GM12878 (cell line): Measurements from ENCODE around the gene SSBP3. TPM values are rescaled to one million over a fixed set of nuclear protein-coding genes. Genes with fewer than 3 reads are reported as not detected.

Experiments used
- ATAC-seq: fragments of 200-7000 bp; cut with Tn5 transposase; 3 replicates; pipeline ENCODE4 v1.9.1; 2020; ENCODE audit warnings: mild to moderate bottlenecking, moderate library complexity
- BruUV-seq: library from RNA; stranded (reverse); fragments of 400-500 nt; replicated peaks from 2 replicates; lab custom pipeline; 2021; lab: Mats Ljungman, UMichigan
- CTCF ChIA-PET: fragments of 300-600 bp; sonication (Branson Sonifier 250); formaldehyde crosslinking; extraction: SDS; loops from one replicate; lab custom pipeline; 2021; ENCODE audit warnings: inconsistent platforms; lab: Yijun Ruan, JAX
- POLR2A ChIA-PET: fragments of 350-600 bp; formaldehyde crosslinking; extraction: SDS; loops from one replicate; lab custom pipeline; 2021; ENCODE audit warnings: inconsistent platforms; lab: Charles Lee
- RAD21 ChIA-PET: fragments of 300-600 bp; sonication (Branson Sonifier 250); formaldehyde crosslinking; loops from one replicate; lab custom pipeline; 2023; ENCODE audit warnings: antibody characterized with exemption; ENCODE audit not compliant: unreplicated experiment; lab: Charles Lee
- SMC1A ChIA-PET: fragments of 300-600 bp; sonication (Branson Sonifier 250); formaldehyde crosslinking; loops from one replicate; lab custom pipeline; 2023; ENCODE audit not compliant: unreplicated experiment, uncharacterized antibody; lab: Charles Lee
- DNase-seq: peaks from one replicate; pipeline ENCODE4 v3.0.0-alpha.2; 2011; ENCODE audit warnings: low read depth, low spot score
- FAIRE-seq: peaks from 3 replicates; lab custom pipeline; 2011; peaks lifted over from hg19 to GRCh38; lab: Jason Lieb, UNC
- H2AFZ ChIP-seq: 2 replicates; pipeline ENCODE4 v1.6.0; 2011; ENCODE audit warnings: low read depth, low read length, control low read depth; ENCODE audit not compliant: control insufficient read depth
- H3K27ac ChIP-seq: 2 replicates; pipeline ENCODE4 v1.5.1; 2011; ENCODE audit warnings: control low read depth; ENCODE audit not compliant: control insufficient read depth, insufficient read depth
- H3K27me3 ChIP-seq, 2 experiments: replicated peaks in 1 of 2; 2 replicates each; pipeline versions ENCODE4 v1.6.0 to v1.6.1; 2011; ENCODE audit warnings: low read length in 1 of 2; ENCODE audit not compliant: control insufficient read depth in 2 of 2, insufficient read depth in 2 of 2
- H3K36me3 ChIP-seq, 2 experiments: 2 replicates each; pipeline ENCODE4 v1.5.1; 2011; ENCODE audit warnings: low read length in 1 of 2; ENCODE audit not compliant: control insufficient read depth in 2 of 2, insufficient read depth in 2 of 2
- H3K4me1 ChIP-seq: 2 replicates; pipeline ENCODE4 v1.6.1; 2011; ENCODE audit warnings: mild to moderate bottlenecking, low read length, moderate library complexity, mixed read lengths; ENCODE audit not compliant: control insufficient read depth, insufficient read depth
- H3K4me2 ChIP-seq: 2 replicates; pipeline ENCODE4 v1.6.0; 2011; ENCODE audit warnings: control low read depth; ENCODE audit not compliant: control insufficient read depth, insufficient read depth
- H3K4me3 ChIP-seq: fragments of 200-600 bp; sonication (generic); 2 replicates; pipeline ENCODE4 v1.5.1; 2016
- H3K79me2 ChIP-seq: 2 replicates; pipeline ENCODE4 v1.6.0; 2011; ENCODE audit warnings: low read length; ENCODE audit not compliant: control insufficient read depth, insufficient read depth
- H3K9ac ChIP-seq: 2 replicates; pipeline ENCODE4 v1.8.0; 2011; ENCODE audit warnings: low read length, control low read depth, mixed read lengths; ENCODE audit not compliant: control insufficient read depth, insufficient read depth
- H3K9me3 ChIP-seq: replicated peaks from 3 replicates; pipeline ENCODE4 v1.5.1; 2011; ENCODE audit warnings: mild to moderate bottlenecking, low read length; ENCODE audit not compliant: control insufficient read depth, insufficient read depth
- H4K20me1 ChIP-seq: 2 replicates; pipeline ENCODE4 v1.6.0; 2011; ENCODE audit not compliant: control insufficient read depth, insufficient read depth
- BMI1 ChIP-seq: fragments of 450-650 bp; IDR thresholded peaks from 2 replicates; pipeline ENCODE4 v1.6.1; 2016; ENCODE audit warnings: mild to moderate bottlenecking, moderate library complexity, borderline replicate concordance
- BRCA1 ChIP-seq: IDR thresholded peaks from 2 replicates; pipeline ENCODE4 v1.6.1; 2011; ENCODE audit warnings: low read depth, low read length, improper control_type of control experiment
- CEBPB ChIP-seq, 2 experiments: fragments of 150-350 bp in 1 of 2; IDR thresholded peaks; 2 replicates each; pipeline ENCODE4 v1.6.1; 2012 to 2014; ENCODE audit warnings: low read depth in 2 of 2, low read length in 2 of 2, borderline replicate concordance in 1 of 2, inconsistent platforms in 1 of 2
- EP300 ChIP-seq, 2 experiments: fragments of 150-350 bp in 1 of 2; IDR thresholded peaks; 2 replicates each; pipeline ENCODE4 v1.6.1; 2011 to 2012; ENCODE audit warnings: low read depth in 2 of 2, low read length in 2 of 2, borderline replicate concordance in 1 of 2, improper control_type of control experiment in 1 of 2, inconsistent platforms in 1 of 2; ENCODE audit not compliant: control insufficient read depth in 1 of 2
- GABPA ChIP-seq: IDR thresholded peaks from 2 replicates; pipeline ENCODE4 v1.6.1; 2014; ENCODE audit warnings: antibody characterized with exemption, low read depth, mild to moderate bottlenecking, inconsistent platforms
- HDAC6 ChIP-seq: fragments of 200-600 bp; sonication (generic); IDR thresholded peaks from one replicate; pipeline ENCODE4 v1.8.0; 2017; ENCODE audit warnings: antibody characterized with exemption; ENCODE audit not compliant: unreplicated experiment
- MYB ChIP-seq: fragments of 150-350 bp; IDR thresholded peaks from 2 replicates; pipeline ENCODE4 v1.6.1; 2014; ENCODE audit warnings: mild to moderate bottlenecking, low read depth, low read length, borderline replicate concordance
- NBN ChIP-seq: fragments of 450-650 bp; IDR thresholded peaks from 2 replicates; pipeline ENCODE4 v1.6.1; 2016
- NR2C2 ChIP-seq: IDR thresholded peaks from 2 replicates; pipeline ENCODE4 v1.6.1; 2011; ENCODE audit warnings: borderline replicate concordance, low read depth; ENCODE audit not compliant: control insufficient read depth, insufficient read length
- PML ChIP-seq: IDR thresholded peaks from 2 replicates; pipeline ENCODE4 v1.6.1; 2012; ENCODE audit warnings: low read length, inconsistent platforms
- POU2F2 ChIP-seq: IDR thresholded peaks from 3 replicates; pipeline ENCODE4 v1.6.1; 2011; ENCODE audit warnings: low read depth, mild to moderate bottlenecking, low read length, borderline replicate concordance
- SMAD5 ChIP-seq: IDR thresholded peaks from 2 replicates; pipeline ENCODE4 v1.6.1; 2016; ENCODE audit warnings: antibody characterized with exemption, low read depth
- ZNF24 ChIP-seq: fragments of 450-650 bp; IDR thresholded peaks from 2 replicates; pipeline ENCODE4 v1.6.1; 2017; ENCODE audit warnings: antibody characterized with exemption, mild to moderate bottlenecking
- ZSCAN29 ChIP-seq: fragments of 450-650 bp; IDR thresholded peaks from 2 replicates; pipeline ENCODE4 v1.6.1; 2017; ENCODE audit warnings: mild to moderate bottlenecking, moderate library complexity
- WGBS: methylation state at CpG from one replicate; pipeline ENCODE4 v1.1.6; 2016; ENCODE audit warnings: low lambda C conversion rate; ENCODE audit not compliant: insufficient replicate concordance, insufficient coverage; ENCODE audit errors: missing lambda C conversion rate; 5-methylcytosine and 5-hydroxymethylcytosine counted together
- in situ Hi-C: fragments of 300-500 bp; cut with MboI; formaldehyde crosslinking; loops from 9 replicates; pipeline ENCODE4 v1.14.3; 2018; ENCODE audit warnings: mixed read lengths
- intact Hi-C: fragments of 100-400 bp; cut with micrococcal nuclease; formaldehyde crosslinking; loops from one replicate; pipeline ENCODE4 v1.14.2; 2022; ENCODE audit not compliant: unreplicated experiment
- polyA plus RNA-seq, 11 experiments: library from polyadenylated mRNA; depleted of rRNA in 4 of 11; unstranded in 6 of 11; stranded (reverse) in 5 of 11; fragments of >200 nt; fragmentation: Nextera tagmentation in 4 of 11; fragmentation: Illumina TruSeq in 1 of 11; extraction: Ambion mirVana in 4 of 11; extraction: Trizol in 1 of 11; gene quantifications; 1 replicate in 1 of 11; 2 replicates in 10 of 11; pipeline versions ENCODE4 v1.2.1 to v1.2.3, GENCODE V29; 2011 to 2016; ENCODE audit warnings: inconsistent platforms in 2 of 11, missing spikeins in 2 of 11, low read depth in 1 of 11
- total RNA-seq, 4 experiments: library from RNA; depleted of rRNA in 3 of 4; stranded (reverse); fragments of >200 nt in 3 of 4; fragmentation: Illumina TruSeq in 1 of 4; extraction: Trizol in 1 of 4; gene quantifications; 2 replicates each; pipeline versions ENCODE4 v1.2.1 to v1.2.3, GENCODE V29; 2013 to 2021
- TF ChIP-seq, protein P1 (sequence below): IDR thresholded peaks from 2 replicates; pipeline ENCODE4 v1.6.1; 2012; ENCODE audit warnings: low read depth, low read length, improper control_type of control experiment
- TF ChIP-seq, protein P2 (sequence below): fragments of 450-650 bp; IDR thresholded peaks from 2 replicates; pipeline ENCODE4 v1.6.1; 2016; ENCODE audit warnings: mild to moderate bottlenecking

Gene SSBP3
- total and polyA plus RNA-seq, 10 of the 15 experiments (the other 5 are each of a cell fraction or from before 2014, with no cell fraction given), result 4.1 to 51.7 (median 17.1) TPM

DNA sequence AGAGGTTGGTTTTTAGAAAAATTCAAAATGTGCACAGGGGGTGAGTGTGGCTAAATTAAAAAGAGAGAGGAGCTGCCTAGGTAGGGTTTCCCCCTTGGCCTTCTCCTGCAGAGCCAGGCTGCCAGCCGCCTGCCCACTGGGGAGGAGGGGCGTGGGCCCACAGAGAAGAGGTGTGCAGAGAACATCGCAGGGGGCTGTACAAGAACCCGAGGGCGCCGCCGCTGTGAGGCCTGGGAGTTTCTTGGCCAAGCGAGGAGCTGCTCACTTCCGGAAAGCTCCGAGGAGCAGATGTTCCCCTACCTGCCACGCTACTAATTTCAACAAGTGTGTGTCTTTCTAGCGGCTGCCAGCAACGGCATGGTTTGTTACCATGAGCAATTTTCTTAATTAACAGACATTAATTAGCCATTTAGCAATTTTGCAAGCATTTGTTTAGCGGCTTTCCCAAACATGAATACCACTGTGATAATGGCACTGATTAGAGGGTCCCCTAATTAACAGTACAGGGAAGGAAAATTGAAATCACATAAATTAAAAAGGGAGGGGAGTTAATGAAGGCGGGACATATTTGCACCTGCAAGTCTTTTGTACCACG is 146.6 kb downstream of the SSBP3 start:
- ChIA-PET POLR2A (no interaction called here), CTCF (no interaction called here), SMC1A (no interaction called here), RAD21 (no interaction called here)
- H3K27me3 ChIP-seq, result no peaks in the 10 kb centered on the region
- ATAC-seq, result no peak
- no peak overlapping the region for H3K9ac ChIP-seq
- no peak overlapping the region for H3K4me2 ChIP-seq
- H4K20me1 ChIP-seq, result no peaks in the 10 kb centered on the region
- peaks cover 0 to 2% of the 10 kb centered on the region in 2 experiments; a peak in 3 of 4 replicates for H3K36me3 ChIP-seq
- DNase-seq, result no peak
- intact Hi-C loops (no loop called here), in situ Hi-C loops (no loop called here)
- no peak for FAIRE-seq
- no peaks in the 10 kb centered on the region for H3K9me3 ChIP-seq
- WGBS, result 89% methylated on average over 16 of the region's 16 CpGs
- no TSS peak for BruUV-seq
- H3K4me1 ChIP-seq, result no peaks in the 10 kb centered on the region
- TF ChIP-seq PML, result no peak
- TF ChIP-seq ZSCAN29, result no peak
- TF ChIP-seq BRCA1, result no peak
- no peak for TF ChIP-seq SMAD5
- H3K79me2 ChIP-seq, result no peaks in the 10 kb centered on the region
- no peak overlapping the region for H3K4me3 ChIP-seq
- no peak overlapping the region for H2AFZ ChIP-seq
- no peak overlapping the region for H3K27ac ChIP-seq

DNA sequence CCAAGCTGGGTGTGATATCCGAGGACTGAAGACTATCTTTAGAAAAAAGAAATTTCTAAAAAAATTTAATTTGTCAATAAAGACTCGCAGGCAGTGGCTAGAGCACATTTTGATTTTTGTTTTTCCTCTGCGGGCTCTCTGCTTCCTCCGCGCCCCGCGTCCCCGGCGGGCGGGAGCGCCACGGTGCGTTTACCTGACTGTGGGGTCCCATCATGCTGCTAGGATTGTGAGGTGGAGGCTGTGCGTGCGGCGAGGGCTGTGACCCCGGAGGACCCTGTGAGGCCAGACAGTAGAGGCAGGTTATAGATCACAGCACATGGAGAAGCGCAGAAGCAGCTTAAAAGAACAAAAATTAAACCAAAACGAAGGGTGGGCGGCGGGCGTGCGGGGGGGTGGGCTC is 148.3 kb downstream of the SSBP3 start:
- Histone ChIP-seq H3K9me3 (no peaks in the 10 kb centered on the region), H3K27ac (no peak overlapping the region), H2AFZ (no peak overlapping the region), H3K4me1 (no peaks in the 10 kb centered on the region), H3K79me2 (no peaks in the 10 kb centered on the region), H3K4me2 (no peak overlapping the region), H4K20me1 (no peaks in the 10 kb centered on the region), H3K9ac (no peak overlapping the region), H3K27me3 (no peaks in the 10 kb centered on the region), H3K36me3 (peaks cover 0 to 5% of the 10 kb centered on the region in 2 experiments; a peak in 3 of 4 replicates), H3K4me3 (no peak overlapping the region)
- DNase-seq (no peak), ATAC-seq (no peak), FAIRE-seq (no peak)
- ChIA-PET CTCF (no interaction called here), RAD21 (no interaction called here), POLR2A (no interaction called here), SMC1A (no interaction called here)
- in situ Hi-C loops (no loop called here), intact Hi-C loops (no loop called here)
- WGBS, result 92% methylated on average over 23 of the region's 23 CpGs
- BruUV-seq, result no TSS peak
- TF ChIP-seq NR2C2 (no peak), NBN (no peak), ZNF24 (no peak), MYB (no peak), HDAC6 (no peak), CEBPB (IDR thresholded peaks at IDR 0.05; ENCODE audit: borderline replicate concordance in 1 of 2, low read depth in 2 of 2, low read length in 2 of 2) (no peak), GABPA (no peak), BMI1 (no peak), POU2F2 (no peak), EP300 (IDR thresholded peaks at IDR 0.05; ENCODE audit: borderline replicate concordance in 1 of 2, control insufficient read depth in 1 of 2, low read depth in 2 of 2, low read length in 2 of 2) (no peak)
- TF ChIP-seq, protein P1, sequence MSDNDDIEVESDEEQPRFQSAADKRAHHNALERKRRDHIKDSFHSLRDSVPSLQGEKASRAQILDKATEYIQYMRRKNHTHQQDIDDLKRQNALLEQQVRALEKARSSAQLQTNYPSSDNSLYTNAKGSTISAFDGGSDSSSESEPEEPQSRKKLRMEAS, result no peak
- TF ChIP-seq, protein P2, sequence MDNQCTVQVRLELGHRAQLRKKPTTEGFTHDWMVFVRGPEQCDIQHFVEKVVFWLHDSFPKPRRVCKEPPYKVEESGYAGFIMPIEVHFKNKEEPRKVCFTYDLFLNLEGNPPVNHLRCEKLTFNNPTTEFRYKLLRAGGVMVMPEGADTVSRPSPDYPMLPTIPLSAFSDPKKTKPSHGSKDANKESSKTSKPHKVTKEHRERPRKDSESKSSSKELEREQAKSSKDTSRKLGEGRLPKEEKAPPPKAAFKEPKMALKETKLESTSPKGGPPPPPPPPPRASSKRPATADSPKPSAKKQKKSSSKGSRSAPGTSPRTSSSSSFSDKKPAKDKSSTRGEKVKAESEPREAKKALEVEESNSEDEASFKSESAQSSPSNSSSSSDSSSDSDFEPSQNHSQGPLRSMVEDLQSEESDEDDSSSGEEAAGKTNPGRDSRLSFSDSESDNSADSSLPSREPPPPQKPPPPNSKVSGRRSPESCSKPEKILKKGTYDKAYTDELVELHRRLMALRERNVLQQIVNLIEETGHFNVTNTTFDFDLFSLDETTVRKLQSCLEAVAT, result no peak
